HG03175 (cell line): Measurements from ENCODE around the gene FLG2.

Source experiments
- ATAC-seq: cut with Tn5 transposase; IDR thresholded peaks from one replicate; pipeline ENCODE4 v1.9.1; 2021; ENCODE audit warnings: mild to moderate bottlenecking, moderate library complexity; ENCODE audit not compliant: unreplicated experiment

Gene FLG2

GRCh38 chr1:152359906-152360305 lies at the start of gene FLG2:
Gene FLG2, minus strand, starts transcription at chr1:152360006. Its CDS starts 1,122 bp downstream, at chr1:152358884.
- no peak for ATAC-seq

GRCh38 chr1:152408664-152409063 lies 48.9 kb upstream of the FLG2 start:
- no peak for ATAC-seq

- ATAC-seq: no peak
These were observed 39.2 kb upstream of the FLG2 start for GRCh38 chr1:152398812-152399698.

- ATAC-seq: no peak
These were observed 37.7 kb upstream of the FLG2 start for GRCh38 chr1:152397474-152397873.

- ATAC-seq: no peak
These were observed 34.3 kb upstream of the FLG2 start for GRCh38 chr1:152394151-152394550.

GRCh38 chr1:152392909-152393308 lies 33.1 kb upstream of the FLG2 start:
- ATAC-seq: no peak

- ATAC-seq: no peak
These were observed 29.1 kb upstream of the FLG2 start for GRCh38 chr1:152388889-152389288.

- no peak for ATAC-seq
These were observed 27.1 kb upstream of the FLG2 start for GRCh38 chr1:152386940-152387339.

GRCh38 chr1:152380932-152381331 lies 21.1 kb upstream of the FLG2 start:
- no peak for ATAC-seq

GRCh38 chr1:152374451-152374850 lies 14.6 kb upstream of the FLG2 start:
- ATAC-seq: no peak

GRCh38 chr1:152372672-152373071 lies 12.9 kb upstream of the FLG2 start:
- ATAC-seq: no peak

- no peak for ATAC-seq
These were observed 7.6 kb upstream of the FLG2 start for GRCh38 chr1:152367436-152367835.

GRCh38 chr1:152356736-152357135 lies 3.1 kb downstream of the FLG2 start:
- ATAC-seq: no peak

- no peak for ATAC-seq
These were observed 10.2 kb downstream of the FLG2 start for GRCh38 chr1:152349611-152350010.

- ATAC-seq: no peak
These were observed 11.4 kb downstream of the FLG2 start for GRCh38 chr1:152348447-152348846.

GRCh38 chr1:152347116-152347728 lies 12.6 kb downstream of the FLG2 start:
- ATAC-seq: peak; percentile 68

- no peak for ATAC-seq
These were observed 15.4 kb downstream of the FLG2 start for GRCh38 chr1:152344438-152344837.

- no peak for ATAC-seq
These were observed 16.8 kb downstream of the FLG2 start for GRCh38 chr1:152343006-152343405.

- ATAC-seq: no peak
These were observed 24.4 kb downstream of the FLG2 start for GRCh38 chr1:152335399-152335798.

GRCh38 chr1:152328801-152329391 lies 30.9 kb downstream of the FLG2 start:
- no peak for ATAC-seq

GRCh38 chr1:152325111-152325510 lies 34.7 kb downstream of the FLG2 start, which contains the start of gene FLG:
Gene FLG, minus strand, starts transcription at chr1:152325239. Its CDS starts 9,783 bp downstream, at chr1:152315456.
- ATAC-seq: no peak

- ATAC-seq: no peak
These were observed 45.8 kb downstream of the FLG2 start for GRCh38 chr1:152313970-152314369.
